ENCODE data around the gene GDF9.

DNA sequence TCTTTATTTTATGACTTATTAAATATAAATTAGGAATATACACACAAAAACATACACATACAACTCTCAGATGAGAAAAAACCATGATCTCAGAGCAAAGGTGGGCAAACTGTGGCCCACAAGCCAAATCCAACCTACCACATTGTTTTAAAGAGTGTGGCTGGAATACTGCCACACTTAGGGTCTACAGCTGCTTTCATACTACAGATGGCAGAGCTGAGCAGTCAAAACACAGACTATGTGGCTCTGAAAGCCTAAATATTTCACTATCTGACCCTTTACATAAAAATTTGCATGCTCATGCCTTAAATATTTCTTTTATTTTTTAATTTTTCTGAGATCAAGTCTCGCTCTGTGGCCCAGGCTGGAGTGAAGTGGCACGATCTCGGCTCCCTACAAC is 35.5 kb upstream of the GDF9 start:
- no peak for TF ChIP-seq CTCF (IDR thresholded peaks at IDR 0.05; ENCODE audit: insufficient read depth, low read length, poor library complexity, severe bottlenecking)
- no peak for TF ChIP-seq EZH2phosphoT487 (conservative IDR thresholded peaks at IDR 0.05; ENCODE audit: low read length)
